Loucy (cell line): ENCODE data around the gene CDT1.
A peak's percentile ranks its signal among the peaks of the same experiment; 100 is the strongest.
"Not testable (repeated sequence)": the region's sequence is repeated elsewhere in the genome, so short reads cannot be mapped to it uniquely, and the experiment has no call there.

Experiments
- H2AFZ ChIP-seq: fragments of 200-600 bp; sonication (generic); 2 replicates; pipeline ENCODE4 v1.6.0; 2016; ENCODE audit warnings: antibody characterized with exemption, mild to moderate bottlenecking, low read length, moderate library complexity
- H3F3A ChIP-seq: fragments of 200-600 bp; 2 replicates; pipeline ENCODE4 v1.6.0; 2016; ENCODE audit warnings: antibody characterized with exemption, low read depth, mild to moderate bottlenecking
- H3K27me3 ChIP-seq: fragments of 200-600 bp; sonication (generic); 2 replicates; pipeline ENCODE4 v1.6.1; 2014; ENCODE audit warnings: low read length, mild to moderate bottlenecking; ENCODE audit not compliant: insufficient read depth, poor library complexity, severe bottlenecking
- H3K36me3 ChIP-seq: fragments of 200-600 bp; sonication (generic); 2 replicates; pipeline ENCODE4 v1.6.1; 2016; ENCODE audit warnings: low read length; ENCODE audit not compliant: insufficient read depth
- H3K4me1 ChIP-seq: fragments of 200-600 bp; sonication (generic); 2 replicates; pipeline ENCODE4 v1.5.1; 2014; ENCODE audit warnings: low read length, mild to moderate bottlenecking; ENCODE audit not compliant: insufficient read depth, poor library complexity, severe bottlenecking
- H3K4me2 ChIP-seq: fragments of 200-600 bp; sonication (generic); 2 replicates; pipeline ENCODE4 v1.6.0; 2014; ENCODE audit warnings: antibody characterized with exemption, low read length, low read depth, mild to moderate bottlenecking; ENCODE audit not compliant: poor library complexity, severe bottlenecking
- H3K4me3 ChIP-seq: fragments of 200-600 bp; sonication (generic); 2 replicates; pipeline ENCODE4 v1.5.1; 2014; ENCODE audit warnings: low read length, mild to moderate bottlenecking, mixed read lengths; ENCODE audit not compliant: poor library complexity, severe bottlenecking
- H3K79me2 ChIP-seq: fragments of 200-600 bp; sonication (generic); 2 replicates; pipeline ENCODE4 v1.6.1; 2014; ENCODE audit warnings: low read length; ENCODE audit not compliant: insufficient read depth
- H3K9ac ChIP-seq: fragments of 200-600 bp; sonication (generic); 2 replicates; pipeline ENCODE4 v1.6.0; 2014; ENCODE audit warnings: mild to moderate bottlenecking, low read depth, low read length, moderate library complexity; ENCODE audit not compliant: poor library complexity, severe bottlenecking
- H3K9me2 ChIP-seq: fragments of 200-600 bp; sonication (generic); replicated peaks from 2 replicates; pipeline ENCODE4 v1.6.1; 2016; ENCODE audit warnings: low read depth, low read length, mixed read lengths
- H3K9me3 ChIP-seq: fragments of 200-600 bp; sonication (generic); 2 replicates; pipeline ENCODE4 v1.6.1; 2014; ENCODE audit warnings: mild to moderate bottlenecking, antibody characterized with exemption, low read length, low read depth; ENCODE audit not compliant: insufficient read depth
- H4K20me1 ChIP-seq: fragments of 200-600 bp; sonication (generic); 2 replicates; pipeline ENCODE4 v1.6.0; 2014; ENCODE audit warnings: antibody characterized with exemption, low read length, mild to moderate bottlenecking; ENCODE audit not compliant: insufficient read depth, poor library complexity, severe bottlenecking
- CTCF ChIP-seq: fragments of 200-600 bp; sonication (generic); conservative IDR thresholded peaks from 2 replicates; pipeline ENCODE4 v1.5.1; 2014; ENCODE audit warnings: mild to moderate bottlenecking, antibody characterized with exemption, low read length
- EZH2phosphoT487 ChIP-seq: fragments of 200-600 bp; IDR thresholded peaks from 2 replicates; pipeline ENCODE4 v1.6.1; 2018; ENCODE audit warnings: antibody characterized with exemption, mild to moderate bottlenecking, moderate library complexity, borderline replicate concordance

CDT1 gene

GRCh38 chr16:88784856-88785105, 18.8 kb upstream of the CDT1 start:
- Histone ChIP-seq H3F3A (no peaks in the 10 kb centered on the region), H3K9me2 (no peaks in the 10 kb centered on the region), H3K27me3 (no peaks in the 10 kb centered on the region), H4K20me1 (peaks cover 31% of the 10 kb centered on the region), H2AFZ (no peak overlapping the region), H3K4me1 (peaks cover 27% of the 10 kb centered on the region), H3K4me3 (peak overlapping the region; percentile 79), H3K36me3 (no peaks in the 10 kb centered on the region), H3K9me3 (no peaks in the 10 kb centered on the region), H3K9ac (peak overlapping the region; percentile 91), H3K4me2 (peak overlapping the region; percentile 79), H3K79me2 (peaks cover 59% of the 10 kb centered on the region)
- TF ChIP-seq EZH2phosphoT487: no peak

- Histone ChIP-seq H3K36me3 (no peaks in the 10 kb centered on the region), H3K27me3 (no peaks in the 10 kb centered on the region), H4K20me1 (peaks cover 28% of the 10 kb centered on the region), H3K9me2 (no peaks in the 10 kb centered on the region), H3K4me1 (peaks cover 27% of the 10 kb centered on the region), H3K9ac (peak within 1 kb of the TSS; percentile 91), H3K4me2 (peak within 1 kb of the TSS; percentile 83), H3K9me3 (no peaks in the 10 kb centered on the region), H3F3A (0 out of 2 replicates have a peak, but pooled peaks cover 1% of the 10 kb centered on the region), H3K4me3 (peak within 1 kb of the TSS; percentile 79), H3K79me2 (peaks cover 54% of the 10 kb centered on the region), H2AFZ (no peak within 1 kb of the TSS)
- no peak for TF ChIP-seq EZH2phosphoT487
- TF ChIP-seq CTCF: peak; percentile 54
Observed at GRCh38 chr16:88785106-88785924, 18.3 kb upstream of the CDT1 start, which contains the start of gene PIEZO1. PIEZO1 (minus strand) TSS chr16:88785220; CDS start chr16:88784964, 256 bp downstream.

GRCh38 chr16:88787579-88788314, 15.8 kb upstream of the CDT1 start:
- H3K9ac ChIP-seq: no peak overlapping the region
- no peaks in the 10 kb centered on the region for H3K9me3 ChIP-seq
- no peak overlapping the region for H3K4me3 ChIP-seq
- H3K4me1 ChIP-seq: peaks cover 24% of the 10 kb centered on the region
- peaks cover 9% of the 10 kb centered on the region for H4K20me1 ChIP-seq
- H3K79me2 ChIP-seq: peaks cover 44% of the 10 kb centered on the region
- no peaks in the 10 kb centered on the region for H3K27me3 ChIP-seq
- H3K36me3 ChIP-seq: no peaks in the 10 kb centered on the region
- no peaks in the 10 kb centered on the region for H3K9me2 ChIP-seq
- 0 out of 2 replicates have a peak, but pooled peaks cover 3% of the 10 kb centered on the region for H3F3A ChIP-seq
- no peak for TF ChIP-seq CTCF
- no peak for TF ChIP-seq EZH2phosphoT487
- no peak overlapping the region for H3K4me2 ChIP-seq
- no peak overlapping the region for H2AFZ ChIP-seq

GRCh38 chr16:88788749-88789148, 14.8 kb upstream of the CDT1 start:
- not testable (repeated sequence) for H3K4me3 ChIP-seq, H3K9me3 ChIP-seq, H3F3A ChIP-seq, H3K9ac ChIP-seq, H3K4me2 ChIP-seq, H3K9me2 ChIP-seq, H3K36me3 ChIP-seq, H3K27me3 ChIP-seq, H4K20me1 ChIP-seq, H2AFZ ChIP-seq
- Histone ChIP-seq H3K4me1 (peaks cover 32% of the 10 kb centered on the region), H3K79me2 (peaks cover 41% of the 10 kb centered on the region)
